ENCODE results near the gene SH2D1A. TPM values are rescaled to one million over a fixed set of nuclear protein-coding genes. Genes with fewer than 3 reads are reported as not detected.

SH2D1A gene
- total RNA-seq, 4 donors from 2014 or later = 0.54 to 7.7 (median 1.7) TPM

DNA sequence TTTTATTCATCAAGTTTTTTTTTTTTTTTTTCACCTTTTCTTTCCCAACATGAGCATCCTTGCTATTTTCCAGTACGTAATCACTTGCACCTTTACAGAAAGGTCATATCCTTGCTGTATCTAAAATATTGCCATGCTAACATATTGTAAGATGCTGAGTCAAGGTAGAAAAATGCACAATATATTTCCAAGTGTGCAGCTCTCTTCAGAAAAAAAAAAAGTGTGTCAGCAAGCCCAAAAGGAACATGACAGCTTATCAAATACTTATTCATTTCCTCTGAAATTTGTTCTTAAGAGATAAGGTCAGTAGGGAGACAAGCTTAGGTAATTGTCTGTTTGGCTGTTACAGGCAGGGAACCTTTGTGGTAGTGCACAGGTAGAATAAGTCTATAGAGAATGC lies 27.0 kb downstream of the SH2D1A start:
- Histone ChIP-seq H3K4me1 (no peaks in the 10 kb centered on the region), H3K4me3 (no peak overlapping the region), H3K36me3 (no peaks in the 10 kb centered on the region), H3K27ac (no peak overlapping the region), H3K9me3 (no peaks in the 10 kb centered on the region), H3K27me3 (no peaks in the 10 kb centered on the region)
- ATAC-seq = no peak
- no peak for TF ChIP-seq POLR2AphosphoS5 (IDR thresholded peaks at IDR 0.05)
- 33 to 50% methylated on average over 1 of the region's 1 CpG for WGBS, 2 donors (ENCODE audit: low coverage in 1 of 2)

DNA sequence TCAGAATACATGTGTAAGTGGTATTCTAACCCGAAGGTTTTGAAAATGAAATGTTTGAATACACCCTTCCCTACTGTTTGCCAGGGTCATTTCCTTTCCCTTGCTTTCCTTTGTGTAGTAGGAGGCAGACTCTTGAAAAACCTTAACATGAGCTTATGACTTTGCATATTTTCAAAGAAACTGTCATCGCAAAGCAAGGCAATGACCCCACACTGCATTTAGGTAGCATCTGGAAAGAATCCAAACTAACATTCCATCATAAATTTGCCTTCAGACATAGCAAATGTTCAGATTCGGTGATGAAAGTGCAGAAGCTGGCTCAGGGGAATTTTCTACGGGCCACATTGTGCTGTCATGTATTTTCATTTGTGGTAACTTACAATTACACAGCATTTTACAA lies 32.3 kb downstream of the SH2D1A start:
- TF ChIP-seq, protein P1, sequence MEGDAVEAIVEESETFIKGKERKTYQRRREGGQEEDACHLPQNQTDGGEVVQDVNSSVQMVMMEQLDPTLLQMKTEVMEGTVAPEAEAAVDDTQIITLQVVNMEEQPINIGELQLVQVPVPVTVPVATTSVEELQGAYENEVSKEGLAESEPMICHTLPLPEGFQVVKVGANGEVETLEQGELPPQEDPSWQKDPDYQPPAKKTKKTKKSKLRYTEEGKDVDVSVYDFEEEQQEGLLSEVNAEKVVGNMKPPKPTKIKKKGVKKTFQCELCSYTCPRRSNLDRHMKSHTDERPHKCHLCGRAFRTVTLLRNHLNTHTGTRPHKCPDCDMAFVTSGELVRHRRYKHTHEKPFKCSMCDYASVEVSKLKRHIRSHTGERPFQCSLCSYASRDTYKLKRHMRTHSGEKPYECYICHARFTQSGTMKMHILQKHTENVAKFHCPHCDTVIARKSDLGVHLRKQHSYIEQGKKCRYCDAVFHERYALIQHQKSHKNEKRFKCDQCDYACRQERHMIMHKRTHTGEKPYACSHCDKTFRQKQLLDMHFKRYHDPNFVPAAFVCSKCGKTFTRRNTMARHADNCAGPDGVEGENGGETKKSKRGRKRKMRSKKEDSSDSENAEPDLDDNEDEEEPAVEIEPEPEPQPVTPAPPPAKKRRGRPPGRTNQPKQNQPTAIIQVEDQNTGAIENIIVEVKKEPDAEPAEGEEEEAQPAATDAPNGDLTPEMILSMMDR (IDR thresholded peaks at IDR 0.05) = no peak
- TF ChIP-seq POLR2A (IDR thresholded peaks at IDR 0.05) = no peak
- no peak for TF ChIP-seq POLR2AphosphoS5 (IDR thresholded peaks at IDR 0.05)
- no peak for TF ChIP-seq EP300 (IDR thresholded peaks at IDR 0.05)
- Histone ChIP-seq H3K4me3 (no peak overlapping the region), H3K9me3 (no peaks in the 10 kb centered on the region), H3K4me1 (no peaks in the 10 kb centered on the region), H3K27ac (no peak overlapping the region), H3K27me3 (no peaks in the 10 kb centered on the region), H3K36me3 (no peaks in the 10 kb centered on the region)
- no peak for ATAC-seq
- WGBS, 2 donors (ENCODE audit: low coverage in 1 of 2) = 49 to 59% methylated on average over 4 of the region's 4 CpGs

DNA sequence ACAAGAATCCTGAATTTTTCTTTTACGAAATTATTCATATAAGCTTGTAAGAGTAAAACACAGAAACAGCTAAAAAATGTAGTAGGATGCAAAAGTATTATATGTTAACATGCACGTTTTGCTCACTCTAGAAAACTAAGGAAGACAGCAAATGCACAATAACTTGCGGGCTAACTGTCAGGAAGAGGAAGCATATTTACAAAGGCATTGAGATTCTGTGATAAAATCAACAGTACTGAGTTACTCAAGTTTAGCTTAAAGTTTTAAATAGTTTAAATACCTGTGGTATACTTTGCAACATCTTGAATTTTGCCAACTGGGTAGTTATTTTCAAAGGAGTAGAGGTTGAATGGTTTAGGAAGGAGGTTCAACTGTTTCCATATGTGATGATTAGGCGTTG lies 37.0 kb downstream of the SH2D1A start:
- no peak overlapping the region for H3K27ac ChIP-seq
- WGBS, 2 donors (ENCODE audit: low coverage in 1 of 2) = 85 to 89% methylated on average over 3 to 4 of the region's 4 CpGs
- no peaks in the 10 kb centered on the region for H3K9me3 ChIP-seq
- peaks cover 0 to 7% (median 0%) of the 10 kb centered on the region in 3 donors for H3K4me1 ChIP-seq
- H3K36me3 ChIP-seq = no peaks in the 10 kb centered on the region
- no peak for ATAC-seq
- no peak overlapping the region for H3K4me3 ChIP-seq
- TF ChIP-seq POLR2AphosphoS5 (IDR thresholded peaks at IDR 0.05) = no peak
- no peak for TF ChIP-seq POLR2A (IDR thresholded peaks at IDR 0.05)
- TF ChIP-seq EP300 (IDR thresholded peaks at IDR 0.05) = no peak
- TF ChIP-seq, protein P1 (IDR thresholded peaks at IDR 0.05) = no peak
- no peaks in the 10 kb centered on the region for H3K27me3 ChIP-seq

DNA sequence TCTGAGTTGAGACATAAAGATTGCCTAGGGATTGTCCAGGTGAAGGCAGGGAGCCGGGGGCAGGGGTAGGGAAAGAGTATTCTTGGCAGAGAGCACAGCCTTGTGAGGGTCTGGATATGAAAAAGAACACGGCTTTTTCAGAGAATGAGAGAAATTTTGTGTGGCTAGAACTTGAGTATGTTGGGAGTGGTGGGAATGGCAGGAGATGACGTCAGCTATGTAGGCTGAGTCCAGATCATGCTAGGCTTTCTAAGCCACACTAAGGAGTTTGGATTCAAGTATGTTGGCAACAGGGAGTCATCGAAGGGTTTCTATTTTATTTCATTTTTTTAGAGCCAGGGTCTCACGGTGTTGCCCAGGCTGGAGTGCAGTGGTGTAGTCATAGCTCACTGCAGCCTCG lies 40.0 kb downstream of the SH2D1A start:
- Histone ChIP-seq H3K36me3 (no peaks in the 10 kb centered on the region), H3K4me1 (peaks cover 0 to 8% (median 0%) of the 10 kb centered on the region in 3 donors), H3K9me3 (no peaks in the 10 kb centered on the region), H3K27ac (no peak overlapping the region), H3K4me3 (no peak overlapping the region), H3K27me3 (no peaks in the 10 kb centered on the region)
- no peak for ATAC-seq
- 68 to 97% methylated on average over 4 to 5 of the region's 6 CpGs for WGBS, 2 donors (ENCODE audit: low coverage in 1 of 2)
- no peak for TF ChIP-seq POLR2AphosphoS5 (IDR thresholded peaks at IDR 0.05)
- no peak for TF ChIP-seq POLR2A (IDR thresholded peaks at IDR 0.05)
- TF ChIP-seq, protein P1 (IDR thresholded peaks at IDR 0.05) = no peak
- TF ChIP-seq EP300 (IDR thresholded peaks at IDR 0.05) = no peak

DNA sequence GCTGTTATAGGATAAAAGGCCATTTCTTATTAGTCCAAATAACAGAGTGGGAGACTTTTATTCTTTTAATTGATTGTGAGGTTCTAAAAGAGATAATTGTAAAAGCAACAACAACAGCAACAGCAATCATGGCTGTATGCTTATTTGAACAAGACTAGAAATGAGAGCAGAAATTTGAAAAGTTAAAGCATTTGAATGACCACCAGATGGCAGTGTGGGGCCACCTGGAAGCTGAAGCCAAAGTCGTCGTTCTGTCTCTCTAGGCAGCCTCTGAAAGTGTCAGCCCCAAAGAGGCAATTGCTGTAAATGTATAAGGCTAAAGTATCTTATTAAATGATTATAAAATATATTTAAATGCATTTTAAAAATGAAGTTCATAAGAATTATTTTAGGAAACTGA lies 42.2 kb downstream of the SH2D1A start:
- H3K4me3 ChIP-seq = no peak overlapping the region
- no peaks in the 10 kb centered on the region for H3K36me3 ChIP-seq
- TF ChIP-seq, protein P1 (IDR thresholded peaks at IDR 0.05) = peak; percentile 28 to 80 (median 39)
- no peak for TF ChIP-seq EP300 (IDR thresholded peaks at IDR 0.05)
- no peak for TF ChIP-seq POLR2AphosphoS5 (IDR thresholded peaks at IDR 0.05)
- no peak for TF ChIP-seq POLR2A (IDR thresholded peaks at IDR 0.05)
- no peaks in the 10 kb centered on the region for H3K27me3 ChIP-seq
- H3K27ac ChIP-seq = no peak overlapping the region
- peaks cover 0 to 8% (median 0%) of the 10 kb centered on the region in 3 donors for H3K4me1 ChIP-seq
- H3K9me3 ChIP-seq = no peaks in the 10 kb centered on the region
- WGBS, 2 donors (ENCODE audit: low coverage in 1 of 2) = 0% methylated on average over 1 to 2 of the region's 2 CpGs
- peak; percentile 60 for ATAC-seq

All from gastroesophageal sphincter (tissue), 4 donors.